HCT116 (cell line): Measurements from ENCODE around the gene P2RY12. TPM values are rescaled to one million over a fixed set of nuclear protein-coding genes. Genes with fewer than 3 reads are reported as not detected.

Source experiments
- ATAC-seq: fragments of 200-7000 bp; cut with Tn5 transposase; 2 replicates; pipeline ENCODE4 v1.9.1; 2020; ENCODE audit warnings: mild to moderate bottlenecking, moderate library complexity
- BruUV-seq: library from RNA; stranded (reverse); fragments of 400-500 nt; replicated peaks from 2 replicates; lab custom pipeline; 2021; lab: Mats Ljungman, UMichigan
- CTCF ChIA-PET: fragments of 300-600 bp; sonication (Branson Sonifier 250); formaldehyde crosslinking; loops from one replicate; lab custom pipeline; 2021; ENCODE audit warnings: antibody characterized with exemption; lab: Charles Lee
- POLR2A ChIA-PET: fragments of 300-600, 350-600 bp; sonication (Branson Sonifier 250); formaldehyde crosslinking; loops from one replicate; lab custom pipeline; 2021; ENCODE audit warnings: antibody characterized with exemption; lab: Charles Lee
- RAD21 ChIA-PET, 2 experiments: fragments of 300-600 bp; sonication (Branson Sonifier 250); formaldehyde crosslinking; loops; one replicate each; lab custom pipeline; 2023; ENCODE audit warnings: low total read pairs in 2 of 2; ENCODE audit not compliant: uncharacterized antibody in 2 of 2, unreplicated experiment in 2 of 2, low non-redundant PET in 1 of 2; lab: Charles Lee
- DNase-seq: peaks from one replicate; pipeline ENCODE4 v3.0.0-alpha.2; 2010; ENCODE audit warnings: low read depth, low spot score
- H2AFZ ChIP-seq: fragments of 200-600 bp; shearing (Covaris generic), sonication (generic); 2 replicates; pipeline ENCODE4 v1.6.1; 2017; ENCODE audit warnings: low read depth, mixed run types, mixed read lengths, antibody characterized with exemption, low read length; ENCODE audit not compliant: poor library complexity, severe bottlenecking
- H3K27ac ChIP-seq: 2 replicates; pipeline ENCODE4 v1.5.1; 2012; ENCODE audit warnings: low read depth, low read length
- H3K27me3 ChIP-seq: fragments of 200-600 bp; sonication (generic); 2 replicates; pipeline ENCODE4 v1.6.1; 2016; ENCODE audit warnings: mixed run types, low read length, mixed read lengths; ENCODE audit not compliant: insufficient read depth
- H3K36me3 ChIP-seq, 2 experiments: fragments of 200-500 bp in 1 of 2; fragments of 200-600 bp in 1 of 2; sonication (Bioruptor generic) in 1 of 2; sonication (generic) in 1 of 2; 2 replicates each; pipeline versions ENCODE4 v1.5.1 to v1.6.1; 2014 to 2016; ENCODE audit warnings: low read length in 2 of 2, inconsistent platforms in 1 of 2, mixed read lengths in 1 of 2, mixed run types in 1 of 2; ENCODE audit not compliant: insufficient read depth in 2 of 2, control insufficient read depth in 1 of 2
- H3K4me1 ChIP-seq, 2 experiments: fragments of 200-600 bp in 1 of 2; sonication (generic) in 1 of 2; 2 replicates each; pipeline versions ENCODE4 v1.5.1 to v1.6.1; 2012 to 2017; ENCODE audit warnings: low read length in 2 of 2, inconsistent platforms in 1 of 2, mild to moderate bottlenecking in 1 of 2, mixed read lengths in 1 of 2, mixed run types in 1 of 2, moderate library complexity in 1 of 2; ENCODE audit not compliant: insufficient read depth in 2 of 2, control insufficient read depth in 1 of 2
- H3K4me2 ChIP-seq: fragments of 200-600 bp; sonication (generic); 2 replicates; pipeline ENCODE4 v1.6.1; 2017; ENCODE audit warnings: mixed run types, low read length, mixed read lengths
- H3K4me3 ChIP-seq, 2 experiments: fragments of 200-600 bp in 1 of 2; sonication (generic) in 1 of 2; replicated peaks in 1 of 2; 2 replicates each; pipeline ENCODE4 v1.5.1; 2011 to 2016; ENCODE audit warnings: low read length in 2 of 2, control low read depth in 1 of 2, low read depth in 1 of 2, mild to moderate bottlenecking in 1 of 2, mixed read lengths in 1 of 2, mixed run types in 1 of 2
- H3K79me2 ChIP-seq: fragments of 200-600 bp; sonication (generic); 2 replicates; pipeline ENCODE4 v1.6.1; 2017; ENCODE audit warnings: mild to moderate bottlenecking, mixed run types, low read length, moderate library complexity, mixed read lengths; ENCODE audit not compliant: insufficient read depth
- H3K9ac ChIP-seq: fragments of 200-600 bp; sonication (generic); 2 replicates; pipeline ENCODE4 v1.6.1; 2016; ENCODE audit warnings: low read length, mixed read lengths
- H3K9me2 ChIP-seq: fragments of 200-600 bp; sonication (generic), shearing (Covaris generic); 2 replicates; pipeline ENCODE4 v1.6.1; 2017; ENCODE audit warnings: mixed run types, mild to moderate bottlenecking, moderate library complexity; ENCODE audit not compliant: insufficient read depth
- H3K9me3 ChIP-seq, 2 experiments: fragments of 200-500 bp in 1 of 2; fragments of 200-600 bp in 1 of 2; sonication (Bioruptor generic) in 1 of 2; sonication (generic) in 1 of 2; 2 replicates each; pipeline ENCODE4 v1.6.1; 2014 to 2017; ENCODE audit warnings: low read length in 2 of 2, mixed read lengths in 2 of 2, inconsistent platforms in 1 of 2, low read depth in 1 of 2, mild to moderate bottlenecking in 1 of 2, mixed run types in 1 of 2, moderate library complexity in 1 of 2; ENCODE audit not compliant: control insufficient read depth in 1 of 2, insufficient read depth in 1 of 2
- H4K20me1 ChIP-seq: fragments of 200-600 bp; sonication (generic), shearing (Covaris generic); 2 replicates; pipeline ENCODE4 v1.6.1; 2017; ENCODE audit warnings: mixed run types, mild to moderate bottlenecking, moderate library complexity; ENCODE audit not compliant: insufficient read depth
- CBX3 ChIP-seq: IDR thresholded peaks from 2 replicates; pipeline ENCODE4 v1.6.1; 2012; ENCODE audit warnings: low read depth
- CEBPB ChIP-seq: IDR thresholded peaks from 2 replicates; pipeline ENCODE4 v1.6.1; 2012; ENCODE audit warnings: low read depth
- EGR1 ChIP-seq: IDR thresholded peaks from 2 replicates; pipeline ENCODE4 v1.6.1; 2012; ENCODE audit warnings: low read depth
- ELF1 ChIP-seq: IDR thresholded peaks from 2 replicates; pipeline ENCODE4 v1.6.1; 2012; ENCODE audit warnings: low read depth, borderline replicate concordance
- EZH2phosphoT487 ChIP-seq: fragments of 200-600 bp; IDR thresholded peaks from 2 replicates; pipeline ENCODE4 v1.6.1; 2018; ENCODE audit warnings: antibody characterized with exemption, borderline replicate concordance
- FOSL1 ChIP-seq: IDR thresholded peaks from 2 replicates; pipeline ENCODE4 v1.6.1; 2012; ENCODE audit warnings: low read depth
- POLR2A ChIP-seq: IDR thresholded peaks from 2 replicates; pipeline ENCODE4 v1.7.0; 2011; ENCODE audit warnings: borderline replicate concordance; ENCODE audit not compliant: insufficient read depth, insufficient read length; ENCODE audit errors: extremely low read depth
- POLR2AphosphoS5 ChIP-seq: IDR thresholded peaks from 2 replicates; pipeline ENCODE4 v1.6.1; 2011; ENCODE audit warnings: mild to moderate bottlenecking, low read depth, low read length, moderate library complexity
- SIN3A ChIP-seq: IDR thresholded peaks from 2 replicates; pipeline ENCODE4 v1.6.1; 2012; ENCODE audit warnings: low read depth
- SP1 ChIP-seq: IDR thresholded peaks from 2 replicates; pipeline ENCODE4 v1.6.1; 2012; ENCODE audit warnings: low read depth
- SRF ChIP-seq: IDR thresholded peaks from 2 replicates; pipeline ENCODE4 v1.6.1; 2012; ENCODE audit warnings: low read depth
- TCF7L2 ChIP-seq: IDR thresholded peaks from 2 replicates; pipeline ENCODE4 v1.7.0; 2011; ENCODE audit warnings: borderline replicate concordance, inconsistent platforms; ENCODE audit not compliant: insufficient read depth, insufficient read length; ENCODE audit errors: extremely low read depth
- YY1 ChIP-seq: IDR thresholded peaks from 2 replicates; pipeline ENCODE4 v1.6.1; 2011; ENCODE audit warnings: low read length, low read depth, moderate library complexity, mild to moderate bottlenecking; ENCODE audit not compliant: insufficient replicate concordance; ENCODE audit errors: extremely low read depth
- ZFX ChIP-seq: fragments of 450-650 bp; IDR thresholded peaks from 2 replicates; pipeline ENCODE4 v1.6.1; 2017
- ZNF274 ChIP-seq: fragments of 200-500 bp; sonication (Bioruptor generic); IDR thresholded peaks from 2 replicates; pipeline ENCODE4 v1.6.1; 2014; ENCODE audit warnings: mild to moderate bottlenecking, low read depth, low read length, inconsistent platforms
- intact Hi-C: fragments of 100-400 bp; cut with micrococcal nuclease; formaldehyde crosslinking; loops from 2 replicates; pipeline ENCODE4 v1.10.0; 2022
- total RNA-seq: library from RNA; stranded (reverse); gene quantifications from one replicate; pipeline ENCODE4 v1.2.1, GENCODE V29; 2021; ENCODE audit not compliant: unreplicated experiment
- TF ChIP-seq, protein P1 (sequence below), 3 experiments: fragments of 200-600 bp in 1 of 3; sonication (generic) in 1 of 3; IDR thresholded peaks in 2 of 3; conservative IDR thresholded peaks in 1 of 3; 2 replicates each; pipeline ENCODE4 v1.5.1; 2012 to 2017; ENCODE audit warnings: low read depth in 2 of 3, low read length in 2 of 3, antibody characterized with exemption in 1 of 3, borderline replicate concordance in 1 of 3, control low read depth in 1 of 3, mild to moderate bottlenecking in 1 of 3, mixed read lengths in 1 of 3, mixed run types in 1 of 3, moderate library complexity in 1 of 3; ENCODE audit not compliant: insufficient read depth in 1 of 3
- TF ChIP-seq, protein P2 (sequence below): IDR thresholded peaks from 2 replicates; pipeline ENCODE4 v1.6.1; 2012
- TF ChIP-seq, protein P3 (sequence below): IDR thresholded peaks from 2 replicates; pipeline ENCODE4 v1.6.1; 2011; ENCODE audit warnings: mild to moderate bottlenecking, low read length, moderate library complexity; ENCODE audit not compliant: insufficient replicate concordance; ENCODE audit errors: extremely low read depth
- TF ChIP-seq, protein P4 (sequence below): IDR thresholded peaks from 2 replicates; pipeline ENCODE4 v1.6.1; 2012; ENCODE audit warnings: low read depth
- TF ChIP-seq, protein P5 (sequence below): IDR thresholded peaks from 2 replicates; pipeline ENCODE4 v1.6.1; 2012

Gene P2RY12
- total RNA-seq, 1 experiment from 2014 or later, result not detected

DNA sequence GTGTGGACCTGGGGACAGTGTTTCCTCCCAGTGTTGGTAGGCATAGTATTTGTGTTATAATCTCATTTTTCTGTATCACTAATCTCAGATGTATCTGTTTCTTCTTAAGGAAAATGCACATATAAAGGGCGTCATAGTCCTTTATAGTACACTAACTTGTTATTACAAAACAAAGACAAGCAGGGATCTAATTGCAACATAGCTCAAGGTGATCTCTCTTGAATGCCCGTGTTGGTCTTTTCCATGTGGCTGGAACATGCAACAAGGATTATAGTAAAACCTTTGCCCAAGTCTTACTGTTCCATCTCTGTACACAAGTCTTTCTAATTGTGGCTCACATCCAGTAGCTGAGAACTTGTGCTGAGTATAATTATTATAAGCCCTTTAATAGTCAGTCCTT lies 64.4 kb downstream of the P2RY12 start:
- POLR2A ChIA-PET, result no interaction called here
- peaks cover 38 to 41% of the 10 kb centered on the region in 2 experiments for H3K4me1 ChIP-seq
- H3K27ac ChIP-seq, result no peak overlapping the region

More for the DNA sequence above, 64.4 kb downstream of the P2RY12 start:
- TF ChIP-seq CEBPB, result no peak
- no peak for TF ChIP-seq YY1
- TF ChIP-seq ELF1, result no peak
- no peak for TF ChIP-seq SP1
- TF ChIP-seq, protein P1, sequence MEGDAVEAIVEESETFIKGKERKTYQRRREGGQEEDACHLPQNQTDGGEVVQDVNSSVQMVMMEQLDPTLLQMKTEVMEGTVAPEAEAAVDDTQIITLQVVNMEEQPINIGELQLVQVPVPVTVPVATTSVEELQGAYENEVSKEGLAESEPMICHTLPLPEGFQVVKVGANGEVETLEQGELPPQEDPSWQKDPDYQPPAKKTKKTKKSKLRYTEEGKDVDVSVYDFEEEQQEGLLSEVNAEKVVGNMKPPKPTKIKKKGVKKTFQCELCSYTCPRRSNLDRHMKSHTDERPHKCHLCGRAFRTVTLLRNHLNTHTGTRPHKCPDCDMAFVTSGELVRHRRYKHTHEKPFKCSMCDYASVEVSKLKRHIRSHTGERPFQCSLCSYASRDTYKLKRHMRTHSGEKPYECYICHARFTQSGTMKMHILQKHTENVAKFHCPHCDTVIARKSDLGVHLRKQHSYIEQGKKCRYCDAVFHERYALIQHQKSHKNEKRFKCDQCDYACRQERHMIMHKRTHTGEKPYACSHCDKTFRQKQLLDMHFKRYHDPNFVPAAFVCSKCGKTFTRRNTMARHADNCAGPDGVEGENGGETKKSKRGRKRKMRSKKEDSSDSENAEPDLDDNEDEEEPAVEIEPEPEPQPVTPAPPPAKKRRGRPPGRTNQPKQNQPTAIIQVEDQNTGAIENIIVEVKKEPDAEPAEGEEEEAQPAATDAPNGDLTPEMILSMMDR (IDR thresholded peaks at IDR 0.05 in 2 of 3, conservative IDR thresholded peaks at IDR 0.05 in 1 of 3; ENCODE audit: borderline replicate concordance in 1 of 3, insufficient read depth in 1 of 3, low read depth in 2 of 3, low read length in 2 of 3), result no peak
- no peak for TF ChIP-seq POLR2AphosphoS5
- TF ChIP-seq, protein P2, sequence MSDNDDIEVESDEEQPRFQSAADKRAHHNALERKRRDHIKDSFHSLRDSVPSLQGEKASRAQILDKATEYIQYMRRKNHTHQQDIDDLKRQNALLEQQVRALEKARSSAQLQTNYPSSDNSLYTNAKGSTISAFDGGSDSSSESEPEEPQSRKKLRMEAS, result no peak
- TF ChIP-seq SIN3A, result no peak
- no peak for TF ChIP-seq ZFX
- no peak for TF ChIP-seq EZH2phosphoT487
- TF ChIP-seq, protein P3, sequence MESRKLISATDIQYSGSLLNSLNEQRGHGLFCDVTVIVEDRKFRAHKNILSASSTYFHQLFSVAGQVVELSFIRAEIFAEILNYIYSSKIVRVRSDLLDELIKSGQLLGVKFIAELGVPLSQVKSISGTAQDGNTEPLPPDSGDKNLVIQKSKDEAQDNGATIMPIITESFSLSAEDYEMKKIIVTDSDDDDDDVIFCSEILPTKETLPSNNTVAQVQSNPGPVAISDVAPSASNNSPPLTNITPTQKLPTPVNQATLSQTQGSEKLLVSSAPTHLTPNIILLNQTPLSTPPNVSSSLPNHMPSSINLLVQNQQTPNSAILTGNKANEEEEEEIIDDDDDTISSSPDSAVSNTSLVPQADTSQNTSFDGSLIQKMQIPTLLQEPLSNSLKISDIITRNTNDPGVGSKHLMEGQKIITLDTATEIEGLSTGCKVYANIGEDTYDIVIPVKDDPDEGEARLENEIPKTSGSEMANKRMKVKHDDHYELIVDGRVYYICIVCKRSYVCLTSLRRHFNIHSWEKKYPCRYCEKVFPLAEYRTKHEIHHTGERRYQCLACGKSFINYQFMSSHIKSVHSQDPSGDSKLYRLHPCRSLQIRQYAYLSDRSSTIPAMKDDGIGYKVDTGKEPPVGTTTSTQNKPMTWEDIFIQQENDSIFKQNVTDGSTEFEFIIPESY, result no peak
- no peak for TF ChIP-seq TCF7L2
- TF ChIP-seq ZNF274, result no peak
- no peak for TF ChIP-seq SRF
- no peak for TF ChIP-seq POLR2A
- no peak for TF ChIP-seq CBX3
- TF ChIP-seq FOSL1, result no peak
- TF ChIP-seq EGR1, result no peak
- TF ChIP-seq, protein P4, sequence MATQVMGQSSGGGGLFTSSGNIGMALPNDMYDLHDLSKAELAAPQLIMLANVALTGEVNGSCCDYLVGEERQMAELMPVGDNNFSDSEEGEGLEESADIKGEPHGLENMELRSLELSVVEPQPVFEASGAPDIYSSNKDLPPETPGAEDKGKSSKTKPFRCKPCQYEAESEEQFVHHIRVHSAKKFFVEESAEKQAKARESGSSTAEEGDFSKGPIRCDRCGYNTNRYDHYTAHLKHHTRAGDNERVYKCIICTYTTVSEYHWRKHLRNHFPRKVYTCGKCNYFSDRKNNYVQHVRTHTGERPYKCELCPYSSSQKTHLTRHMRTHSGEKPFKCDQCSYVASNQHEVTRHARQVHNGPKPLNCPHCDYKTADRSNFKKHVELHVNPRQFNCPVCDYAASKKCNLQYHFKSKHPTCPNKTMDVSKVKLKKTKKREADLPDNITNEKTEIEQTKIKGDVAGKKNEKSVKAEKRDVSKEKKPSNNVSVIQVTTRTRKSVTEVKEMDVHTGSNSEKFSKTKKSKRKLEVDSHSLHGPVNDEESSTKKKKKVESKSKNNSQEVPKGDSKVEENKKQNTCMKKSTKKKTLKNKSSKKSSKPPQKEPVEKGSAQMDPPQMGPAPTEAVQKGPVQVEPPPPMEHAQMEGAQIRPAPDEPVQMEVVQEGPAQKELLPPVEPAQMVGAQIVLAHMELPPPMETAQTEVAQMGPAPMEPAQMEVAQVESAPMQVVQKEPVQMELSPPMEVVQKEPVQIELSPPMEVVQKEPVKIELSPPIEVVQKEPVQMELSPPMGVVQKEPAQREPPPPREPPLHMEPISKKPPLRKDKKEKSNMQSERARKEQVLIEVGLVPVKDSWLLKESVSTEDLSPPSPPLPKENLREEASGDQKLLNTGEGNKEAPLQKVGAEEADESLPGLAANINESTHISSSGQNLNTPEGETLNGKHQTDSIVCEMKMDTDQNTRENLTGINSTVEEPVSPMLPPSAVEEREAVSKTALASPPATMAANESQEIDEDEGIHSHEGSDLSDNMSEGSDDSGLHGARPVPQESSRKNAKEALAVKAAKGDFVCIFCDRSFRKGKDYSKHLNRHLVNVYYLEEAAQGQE, result no peak
- TF ChIP-seq, protein P5, sequence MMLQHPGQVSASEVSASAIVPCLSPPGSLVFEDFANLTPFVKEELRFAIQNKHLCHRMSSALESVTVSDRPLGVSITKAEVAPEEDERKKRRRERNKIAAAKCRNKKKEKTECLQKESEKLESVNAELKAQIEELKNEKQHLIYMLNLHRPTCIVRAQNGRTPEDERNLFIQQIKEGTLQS, result no peak
- no peaks in the 10 kb centered on the region for H3K9me2 ChIP-seq
- no TSS peak for BruUV-seq
- no peak for DNase-seq
- no peak overlapping the region for H3K4me3 ChIP-seq
- H3K79me2 ChIP-seq, result no peaks in the 10 kb centered on the region
- RAD21 ChIA-PET, result no interaction called here
- CTCF ChIA-PET, result no interaction called here
- H3K9me3 ChIP-seq, result no peaks in the 10 kb centered on the region
- no peak overlapping the region for H3K9ac ChIP-seq
- no peaks in the 10 kb centered on the region for H3K36me3 ChIP-seq
- no peaks in the 10 kb centered on the region for H4K20me1 ChIP-seq
- no peak for ATAC-seq
- intact Hi-C loops, result no loop called here
- no peaks in the 10 kb centered on the region for H3K27me3 ChIP-seq
- no peak overlapping the region for H3K4me2 ChIP-seq
- H2AFZ ChIP-seq, result no peak overlapping the region
